GM21360 (cell line): ENCODE results near the gene CEP112.
"Not testable (repeated sequence)": the region's sequence is repeated elsewhere in the genome, so short reads cannot be mapped to it uniquely, and the experiment has no call there.

Experiments
- ATAC-seq: cut with Tn5 transposase; IDR thresholded peaks from one replicate; pipeline ENCODE4 v1.9.1; 2021; ENCODE audit warnings: mild to moderate bottlenecking, moderate library complexity; ENCODE audit not compliant: unreplicated experiment

CEP112 gene

GRCh38 chr17:66165537-66166123 lies 26.3 kb downstream of the CEP112 start:
- ATAC-seq = no peak

DNA sequence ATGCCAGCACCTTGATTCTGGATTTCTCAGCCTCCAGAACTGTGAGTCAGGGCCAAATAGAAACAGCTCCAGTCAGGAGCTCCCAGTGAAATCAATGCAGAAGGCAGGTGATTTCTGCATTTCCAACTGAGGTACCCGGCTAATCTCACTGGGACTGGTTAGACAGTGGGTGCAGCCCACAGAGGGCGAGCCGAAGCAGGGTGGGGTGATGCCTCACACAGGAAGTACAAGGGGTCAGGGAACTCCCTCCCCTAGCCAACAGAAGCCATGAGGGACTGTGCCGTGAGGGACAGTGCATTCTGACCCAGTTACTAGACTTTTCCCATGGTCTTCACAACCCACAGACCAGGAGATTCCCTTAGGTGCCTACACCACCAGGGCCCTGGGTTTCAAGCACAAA lies 36.9 kb downstream of the CEP112 start:
- not testable (repeated sequence) for ATAC-seq

GRCh38 chr17:66152756-66153155 lies 39.2 kb downstream of the CEP112 start:
- ATAC-seq = no peak

- no peak for ATAC-seq
Measured at GRCh38 chr17:66150708-66151107, 41.2 kb downstream of the CEP112 start.

DNA sequence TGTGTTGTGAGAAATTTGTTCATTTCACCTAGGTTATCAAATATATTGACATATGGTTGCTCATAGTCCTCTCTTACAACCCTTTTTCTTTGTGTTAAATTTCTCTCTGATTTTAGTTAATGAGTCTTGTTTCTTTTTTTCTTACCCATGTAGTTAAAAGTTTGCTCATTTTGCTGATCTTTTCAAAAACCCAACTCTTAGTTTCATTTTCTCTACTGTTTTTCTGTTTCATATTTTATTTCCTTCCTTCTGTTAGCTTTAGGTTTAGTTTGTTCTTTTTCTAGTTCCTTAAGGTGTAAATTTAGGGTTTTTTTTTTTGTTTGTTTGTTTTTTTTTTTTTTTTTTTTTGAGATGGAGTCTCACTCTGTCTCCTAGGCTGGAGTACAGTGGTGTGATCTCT lies 42.4 kb downstream of the CEP112 start:
- ATAC-seq = no peak

- ATAC-seq = no peak
Measured at GRCh38 chr17:66146394-66146793, 45.5 kb downstream of the CEP112 start.

GRCh38 chr17:66143657-66144282 lies 48.2 kb downstream of the CEP112 start:
- no peak for ATAC-seq

DNA sequence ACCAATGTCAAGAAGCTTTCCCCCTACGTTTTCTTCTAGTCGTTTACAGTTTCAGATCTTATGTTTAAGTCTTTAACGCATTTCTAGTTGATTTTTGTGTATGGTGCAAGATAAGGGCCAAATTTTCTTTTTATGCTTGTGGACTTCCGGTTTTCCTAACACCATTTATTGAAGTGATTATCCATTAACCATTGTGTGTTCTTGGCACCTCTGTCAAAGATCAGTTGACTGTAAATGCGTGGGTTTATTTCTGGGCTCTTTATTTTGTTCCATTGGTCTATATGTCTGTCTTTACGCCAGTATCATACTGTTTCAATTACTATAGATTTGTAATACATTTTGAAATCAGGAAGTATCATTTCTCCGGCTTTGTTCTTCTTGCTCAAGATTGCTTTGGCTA lies 49.5 kb downstream of the CEP112 start:
- no peak for ATAC-seq

DNA sequence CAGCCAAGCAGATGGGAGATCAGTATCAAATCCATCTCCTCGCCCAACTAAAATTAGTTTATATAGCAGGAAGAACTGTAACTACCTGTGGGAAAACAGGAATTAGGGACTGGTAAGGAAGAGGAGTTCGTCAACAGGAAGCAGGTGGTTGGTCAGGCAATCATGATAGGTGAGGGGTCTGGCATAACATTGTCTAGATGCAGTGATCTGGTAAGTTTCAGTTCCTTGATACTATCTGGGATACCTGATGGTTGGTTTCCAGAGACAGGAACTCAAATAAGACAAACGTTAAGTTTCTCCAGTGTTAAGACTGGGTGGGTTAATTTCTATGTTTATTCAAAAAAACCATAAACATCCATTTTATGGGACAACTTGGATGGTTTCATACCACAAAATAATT lies 53.8 kb downstream of the CEP112 start:
- no peak for ATAC-seq

DNA sequence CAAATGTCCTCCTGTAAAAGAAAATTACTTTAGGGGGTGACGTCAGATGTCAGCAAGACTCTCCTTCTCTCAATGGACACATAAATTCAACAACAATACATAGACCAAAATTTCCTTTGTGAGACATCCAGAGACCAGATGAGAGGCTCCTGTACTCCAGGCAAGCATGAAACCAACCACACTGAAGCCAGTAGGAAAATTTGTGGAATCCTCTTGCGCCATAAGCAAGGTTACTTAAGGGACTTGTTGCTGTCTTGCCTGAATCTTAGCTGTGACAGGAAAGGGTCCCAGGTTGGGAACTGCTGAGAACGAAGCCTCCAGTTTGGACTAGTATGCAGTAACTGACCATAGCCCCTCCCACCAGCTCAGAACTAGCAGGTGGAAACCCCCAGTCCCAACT lies 56.0 kb downstream of the CEP112 start:
- ATAC-seq = no peak

DNA sequence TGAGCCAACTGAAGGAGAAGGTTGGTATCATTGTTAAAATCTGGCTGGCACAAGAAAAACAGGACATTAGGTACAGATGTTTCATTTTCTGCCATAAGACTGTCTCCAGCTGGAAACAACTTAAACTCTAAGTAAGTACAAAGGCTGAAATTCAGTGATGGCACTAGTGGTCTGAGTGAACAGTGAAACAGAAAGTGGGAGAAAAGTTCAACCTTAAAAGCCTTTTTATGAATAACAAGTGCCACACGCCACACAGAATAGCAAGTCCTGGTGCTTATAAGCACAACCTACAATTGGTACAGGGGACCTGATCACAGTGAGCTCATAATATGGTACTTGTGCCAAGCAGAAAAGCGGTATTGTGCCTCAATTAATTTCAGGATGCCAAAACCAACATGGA lies 56.7 kb downstream of the CEP112 start:
- no peak for ATAC-seq

- ATAC-seq = no peak
Measured at GRCh38 chr17:66129759-66130158, 62.2 kb downstream of the CEP112 start.

GRCh38 chr17:66126231-66126630 lies 65.7 kb downstream of the CEP112 start:
- ATAC-seq = no peak

GRCh38 chr17:66123163-66123562 lies 68.8 kb downstream of the CEP112 start:
- no peak for ATAC-seq

DNA sequence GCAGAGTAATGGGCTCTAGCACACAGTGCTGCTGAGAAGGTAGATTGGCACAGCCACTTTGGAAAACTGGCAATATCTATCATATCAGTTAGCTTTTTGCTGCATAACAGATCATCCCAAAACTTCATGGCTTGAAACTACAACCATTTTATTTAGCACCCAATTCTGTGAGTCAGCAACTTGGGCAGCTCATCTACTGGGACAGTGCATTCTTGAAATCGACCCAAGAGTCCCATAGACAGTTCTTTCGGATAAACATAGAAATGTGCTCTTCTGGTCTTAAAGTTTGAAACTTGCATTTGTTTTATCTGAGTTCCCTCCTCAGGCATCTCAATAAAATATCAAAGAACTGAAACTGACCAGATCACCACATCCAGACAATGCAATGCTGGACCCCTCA lies 76.7 kb downstream of the CEP112 start:
- no peak for ATAC-seq

DNA sequence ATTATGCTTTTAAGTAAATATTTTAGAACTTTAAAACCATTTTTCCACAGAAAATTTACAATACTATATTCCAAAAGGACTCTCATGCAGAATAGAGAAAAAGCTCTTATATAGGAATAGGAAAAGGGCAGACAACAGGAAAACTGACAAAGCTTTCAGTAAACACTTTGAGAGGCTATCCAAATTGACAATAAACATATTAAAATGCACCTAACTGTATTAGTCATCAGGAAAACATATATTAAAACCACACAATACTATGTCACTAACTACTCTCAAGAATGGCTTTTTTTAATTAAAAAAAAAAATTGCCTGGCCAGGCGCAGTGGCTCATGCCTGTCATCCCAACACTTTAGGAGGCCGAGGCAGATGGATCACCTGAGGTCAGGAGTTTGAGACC lies 77.3 kb downstream of the CEP112 start:
- no peak for ATAC-seq

- no peak for ATAC-seq
Measured at GRCh38 chr17:66107731-66108130, 84.2 kb downstream of the CEP112 start.

- no peak for ATAC-seq
Measured at GRCh38 chr17:66098040-66098439, 93.9 kb downstream of the CEP112 start.

DNA sequence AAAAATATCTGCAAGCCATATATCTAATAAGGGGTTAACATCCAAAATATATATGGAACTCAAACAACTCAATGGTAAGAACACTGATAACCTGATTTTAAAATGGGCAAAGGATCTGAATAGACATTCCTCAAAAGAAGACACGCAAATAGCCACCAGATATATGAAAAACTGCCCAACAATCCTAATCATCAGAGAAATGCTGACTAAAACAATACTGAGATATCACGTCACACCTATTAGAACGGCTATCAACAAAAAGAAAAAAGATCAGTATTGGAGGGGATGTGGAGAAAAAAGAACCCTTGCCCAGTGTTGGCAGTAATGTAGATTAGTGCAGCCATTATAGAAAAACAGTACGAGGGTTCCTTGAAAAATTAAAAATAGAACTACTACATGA lies 97.2 kb downstream of the CEP112 start:
- no peak for ATAC-seq

DNA sequence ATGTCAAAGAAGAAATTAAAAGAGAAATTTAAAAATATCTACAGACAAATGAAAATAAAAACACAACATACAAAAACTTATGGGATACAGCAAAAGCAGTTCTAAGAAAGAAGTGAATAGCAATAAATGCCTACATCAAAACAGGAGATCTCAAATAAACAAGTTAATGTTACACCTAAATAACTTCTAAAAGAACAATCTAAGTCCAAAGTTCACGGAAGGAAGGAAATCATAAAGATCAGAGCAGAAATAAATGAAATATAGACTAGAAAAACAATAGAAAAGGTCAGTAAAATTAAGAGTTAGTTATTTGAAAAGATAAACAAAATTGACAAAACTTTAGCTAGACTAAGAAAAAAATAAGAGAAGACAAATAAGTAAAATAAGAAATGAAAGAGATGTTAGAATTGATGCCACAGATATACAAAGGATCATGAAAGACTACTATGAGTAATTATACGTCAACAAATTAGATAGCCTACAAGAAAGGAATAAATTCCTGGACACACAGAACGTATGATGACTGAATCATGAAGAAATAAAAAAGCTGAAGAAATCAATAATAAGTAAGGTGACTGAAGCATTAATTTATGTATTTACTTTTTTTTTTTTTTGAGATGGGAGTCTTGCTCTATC lies 100.4 kb downstream of the CEP112 start:
- ATAC-seq = no peak

DNA sequence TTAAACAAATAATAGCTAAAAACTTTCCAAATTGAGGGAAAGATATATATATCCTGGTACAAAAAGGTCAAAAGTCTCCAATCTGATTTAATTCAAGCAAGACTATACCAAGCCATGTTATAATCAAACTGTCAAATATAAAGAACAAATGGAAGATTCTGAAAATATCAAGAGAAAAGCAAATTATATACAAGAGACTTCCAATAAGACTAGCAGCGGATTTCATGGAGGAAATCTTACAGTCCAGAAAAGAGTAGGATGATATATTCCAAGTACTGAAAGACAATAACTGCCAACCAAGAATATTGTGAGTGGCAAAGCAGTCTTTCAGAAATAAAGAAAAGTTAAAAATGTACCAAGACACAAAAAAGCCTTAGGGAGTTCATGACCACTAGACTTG lies 102.2 kb downstream of the CEP112 start:
- no peak for ATAC-seq

DNA sequence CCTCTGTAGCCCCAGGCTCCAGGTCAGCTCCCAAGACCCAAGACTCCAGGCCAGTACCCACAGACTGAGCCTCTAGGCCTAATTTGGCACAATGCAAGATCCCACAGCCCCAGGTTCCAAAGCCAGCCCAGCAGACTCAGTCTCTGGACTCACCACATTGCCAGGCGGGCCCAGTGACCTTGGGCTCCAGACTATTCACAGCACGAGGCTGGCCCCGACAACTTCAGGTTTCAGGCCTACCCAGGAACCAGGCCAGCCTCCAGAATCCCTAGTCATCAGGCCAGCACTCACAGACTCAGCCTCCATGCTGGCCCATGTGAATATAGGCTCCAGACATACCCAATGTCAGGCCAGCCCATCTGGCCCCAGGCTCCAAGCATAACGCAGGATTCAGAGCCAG lies 103.8 kb downstream of the CEP112 start:
- ATAC-seq = no peak

GRCh38 chr17:66087073-66087472 lies 104.9 kb downstream of the CEP112 start:
- no peak for ATAC-seq
